GM12872 (cell line): Measurements from ENCODE around the gene ARMS2.

Source experiments
- CTCF ChIP-seq: IDR thresholded peaks from 3 replicates; pipeline ENCODE4 v1.5.1; 2011; ENCODE audit warnings: low read depth, mild to moderate bottlenecking, low read length, moderate library complexity; ENCODE audit not compliant: insufficient read depth

Gene ARMS2

DNA sequence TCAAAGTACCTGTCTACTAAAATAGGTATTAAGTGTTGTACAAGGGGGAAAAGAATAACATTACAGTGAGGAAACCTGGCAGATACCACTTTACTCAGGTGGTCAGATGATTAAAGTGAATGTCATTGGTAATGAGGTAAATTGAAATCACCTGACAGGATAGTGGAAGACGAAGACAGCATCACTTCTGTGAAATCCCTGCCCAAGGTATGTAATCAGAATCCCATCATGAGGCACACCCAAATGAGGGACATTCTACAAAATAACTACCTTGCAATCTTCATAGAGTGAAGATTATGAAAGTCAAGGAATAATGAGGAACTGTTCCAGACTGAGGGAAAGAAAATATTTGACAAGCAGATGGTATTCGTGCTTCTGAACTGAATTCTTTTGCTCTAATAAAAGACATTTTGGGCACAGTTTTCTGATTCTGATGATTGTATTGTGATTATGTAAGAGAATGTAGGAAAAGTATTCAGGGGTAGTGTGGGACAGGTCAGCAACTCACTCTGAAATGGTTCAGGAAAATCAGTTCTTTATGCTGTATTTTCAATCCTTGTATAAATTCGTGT lies 33.3 kb upstream of the ARMS2 start:
- TF ChIP-seq CTCF = no peak

DNA sequence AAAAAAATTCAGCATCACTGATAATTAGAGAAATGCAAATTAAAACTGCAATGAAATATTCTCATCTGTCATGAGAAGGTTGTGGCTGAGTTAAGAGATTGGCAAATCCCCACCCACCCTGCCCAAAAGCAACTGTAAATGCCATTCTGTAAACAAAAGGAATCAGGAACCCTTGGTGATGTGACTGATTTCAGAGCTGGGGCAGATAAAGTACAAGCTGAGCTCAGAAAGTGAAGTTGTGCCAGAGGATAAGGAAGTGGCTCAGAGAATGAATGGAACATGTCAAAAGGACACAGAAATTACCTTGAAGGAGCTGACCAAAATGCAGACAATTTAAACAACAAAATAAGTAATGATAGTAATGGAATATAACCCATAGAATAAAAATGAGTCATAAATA lies 32.7 kb upstream of the ARMS2 start:
- no peak for TF ChIP-seq CTCF

DNA sequence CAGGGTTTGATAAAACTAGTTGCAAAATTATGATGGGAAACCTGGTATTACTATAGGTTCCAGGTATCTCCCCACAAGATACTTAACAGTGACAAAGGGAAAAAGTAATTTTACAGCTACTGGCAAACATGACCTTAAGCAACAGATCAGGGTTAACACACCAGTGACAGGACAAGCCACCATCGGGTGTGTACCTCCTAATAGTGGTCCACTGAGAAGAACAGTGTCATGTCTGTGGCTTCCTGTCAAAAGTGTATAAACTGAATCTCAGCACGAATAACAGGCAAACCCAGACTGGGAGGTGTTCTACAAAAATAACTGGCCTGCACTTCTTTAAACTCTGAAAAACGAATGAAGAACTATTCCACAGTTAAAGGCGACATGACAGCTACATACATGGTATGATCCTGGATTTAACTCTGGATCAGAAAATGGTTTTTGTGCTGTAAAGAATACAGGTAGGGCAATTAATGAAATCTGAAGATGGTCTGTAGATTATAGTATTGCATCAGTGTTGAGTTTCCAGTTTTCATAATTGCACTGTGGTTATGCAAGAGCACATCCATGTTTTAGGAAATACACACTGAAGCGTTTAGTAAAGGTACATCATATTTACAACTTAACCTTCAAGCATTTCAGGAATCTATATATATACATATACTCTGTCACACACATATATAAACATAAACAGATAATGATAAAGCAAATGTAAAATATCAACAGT lies 32.0 kb upstream of the ARMS2 start:
- TF ChIP-seq CTCF = no peak

- TF ChIP-seq CTCF = no peak
These were observed 30.4 kb upstream of the ARMS2 start for GRCh38 chr10:122424059-122424458.

- TF ChIP-seq CTCF = no peak
These were observed 27.6 kb upstream of the ARMS2 start for GRCh38 chr10:122426829-122427228.

DNA sequence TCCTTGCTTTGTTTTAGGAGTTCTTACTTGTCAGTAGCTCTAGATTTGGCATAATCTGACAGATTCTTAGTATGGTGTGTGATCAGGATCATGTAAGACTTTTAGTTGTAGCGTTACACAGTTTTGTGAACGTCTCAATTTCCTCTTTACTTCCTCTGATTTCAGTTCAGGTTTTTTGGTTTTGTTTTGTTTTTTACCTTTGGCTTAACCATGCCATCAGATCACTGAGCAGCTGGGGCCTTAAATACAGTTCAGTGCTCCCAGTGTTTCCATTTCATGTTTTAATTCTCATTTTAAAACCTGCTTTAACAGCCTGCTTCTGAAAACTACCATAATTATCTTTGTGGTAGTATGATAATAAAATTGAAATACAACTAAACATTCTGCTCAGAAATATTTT lies 27.2 kb upstream of the ARMS2 start:
- no peak for TF ChIP-seq CTCF

GRCh38 chr10:122435212-122435827 lies 19.1 kb upstream of the ARMS2 start:
- TF ChIP-seq CTCF = 0 out of 3 replicates have a peak, but pooled peaks have one; percentile 6
